Activated CD4-positive, CD25-positive, alpha-beta regulatory T cell treated with anti-CD3 and anti-CD28 coated beads, Interleukin-2, amount 50 U/mL, for 24 hours (primary cell): Measurements from ENCODE around the gene BSCL2.
"Not testable (repeated sequence)": the region's sequence is repeated elsewhere in the genome, so short reads cannot be mapped to it uniquely, and the experiment has no call there.

Experiments used
- ATAC-seq, 2 donors: fragments of 150-1000 bp; cut with Tn5 transposase; one replicate each; pipeline ENCODE4 v1.10.0; 2021; ENCODE audit warnings: mild to moderate bottlenecking in 1 of 2, moderate library complexity in 1 of 2

Gene BSCL2

GRCh38 chr11:62716816-62717215 is 9.6 kb upstream of the BSCL2 start:
- no peak for ATAC-seq

GRCh38 chr11:62716206-62716605 is 9.0 kb upstream of the BSCL2 start:
- ATAC-seq, result no peak

GRCh38 chr11:62715150-62716130 is 8.2 kb upstream of the BSCL2 start:
- no peak for ATAC-seq

- no peak for ATAC-seq
Measured at GRCh38 chr11:62713343-62713742, 6.1 kb upstream of the BSCL2 start.

- ATAC-seq, result no peak
Measured at GRCh38 chr11:62712861-62713260, 5.6 kb upstream of the BSCL2 start.

GRCh38 chr11:62712276-62712812 is 5.1 kb upstream of the BSCL2 start:
- ATAC-seq, result no peak

GRCh38 chr11:62710001-62710345 is 2.7 kb upstream of the BSCL2 start:
- ATAC-seq, result no peak

- ATAC-seq, result peak; percentile 84
Measured at GRCh38 chr11:62709247-62710000, 2.2 kb upstream of the BSCL2 start.

GRCh38 chr11:62708793-62709192 is 1.6 kb upstream of the BSCL2 start:
- ATAC-seq, result peak; percentile 12 to 14

GRCh38 chr11:62708392-62708791 is 1.2 kb upstream of the BSCL2 start:
- ATAC-seq, result no peak

- ATAC-seq, result no peak
Measured at GRCh38 chr11:62706850-62707247, 375 bp downstream of the BSCL2 start.

- ATAC-seq, result peak; percentile 68 to 71
Measured at GRCh38 chr11:62705880-62706849, 1.1 kb downstream of the BSCL2 start.

- ATAC-seq, result no peak
Measured at GRCh38 chr11:62705413-62705812, 1.8 kb downstream of the BSCL2 start.

- ATAC-seq, result not testable (repeated sequence)
Measured at GRCh38 chr11:62703921-62704320, 3.3 kb downstream of the BSCL2 start.

GRCh38 chr11:62702246-62702645 is 5.0 kb downstream of the BSCL2 start:
- no peak for ATAC-seq

- peak; percentile 64 to 81 for ATAC-seq
Measured at GRCh38 chr11:62694455-62695167, 12.6 kb downstream of the BSCL2 start.

- not testable (repeated sequence) for ATAC-seq
Measured at GRCh38 chr11:62693624-62694023, 13.6 kb downstream of the BSCL2 start.

GRCh38 chr11:62689421-62690183 is 17.6 kb downstream of the BSCL2 start, which contains the start of gene LRRN4CL:
TSS of gene LRRN4CL (minus strand) at chr11:62689530. CDS start at chr11:62688508, 1,022 bp downstream.
- ATAC-seq, result no peak

- no peak for ATAC-seq
Measured at GRCh38 chr11:62688491-62688890, 18.7 kb downstream of the BSCL2 start.

- no peak for ATAC-seq
Measured at GRCh38 chr11:62687508-62688396, 19.5 kb downstream of the BSCL2 start.
